SK-MEL-5 (cell line): ENCODE data around the gene KEL. TPM values are rescaled to one million over a fixed set of nuclear protein-coding genes. Genes with fewer than 3 reads are reported as not detected.

ENCODE experiments used
- DNase-seq: peaks from one replicate; pipeline ENCODE4 v3.0.0-alpha.2; 2016; ENCODE audit warnings: low read depth, low spot score
- in situ Hi-C: cut with HindIII; loops from 2 replicates; pipeline ENCODE4 v1.10.0; 2016; ENCODE audit warnings: low sequenced_read_pairs, high pct_unique_total_duplicates, low pct_unique_long_range_greater_than_20kb
- total RNA-seq: library from RNA; depleted of rRNA; stranded (reverse); fragments of >200 nt; shearing (Covaris generic); gene quantifications from 2 replicates; pipeline ENCODE4 v1.2.3, GENCODE V29; 2014

KEL gene
- total RNA-seq, 1 experiment from 2014 or later = not detected

DNA sequence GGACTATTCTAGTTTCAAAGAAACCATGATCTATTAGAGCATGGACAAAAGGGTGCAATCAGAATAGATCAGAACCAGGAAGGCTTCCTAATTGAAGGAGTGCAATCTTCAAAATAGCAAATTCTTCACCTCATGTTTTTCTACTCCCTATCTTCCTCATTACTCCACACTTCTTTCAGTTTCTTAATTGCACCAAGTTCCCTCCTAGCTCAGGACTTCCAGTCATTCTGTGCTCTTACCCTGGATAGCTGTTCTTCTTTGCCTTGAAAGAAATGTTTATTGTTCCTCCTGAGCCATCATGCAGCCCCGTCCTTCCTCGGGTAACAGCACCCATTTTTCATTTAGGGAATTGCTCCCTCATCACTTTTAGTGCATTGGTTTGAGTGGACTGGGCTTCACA lies 51.7 kb downstream of the KEL start:
- in situ Hi-C loops = no loop called here
- no peak for DNase-seq

DNA sequence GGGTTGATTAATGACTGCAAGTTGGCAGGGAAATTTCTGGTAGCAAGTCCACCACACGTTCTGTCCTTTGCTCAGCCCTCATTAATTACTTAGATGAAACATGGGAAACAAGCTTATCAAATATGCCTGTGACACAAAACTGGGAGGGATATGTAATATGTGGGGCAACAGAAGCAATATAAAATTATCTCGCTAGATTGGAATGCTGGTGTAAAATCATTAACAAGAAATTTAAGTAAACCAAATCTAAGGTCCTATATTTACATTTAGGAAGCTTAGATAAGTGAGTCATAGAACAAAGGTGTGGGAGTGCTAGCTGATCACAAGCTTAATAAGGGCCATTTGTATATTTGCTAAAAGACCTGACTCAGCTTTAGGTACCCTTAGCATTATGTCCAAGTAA lies 52.1 kb downstream of the KEL start:
- in situ Hi-C loops = no loop called here
- no peak for DNase-seq

DNA sequence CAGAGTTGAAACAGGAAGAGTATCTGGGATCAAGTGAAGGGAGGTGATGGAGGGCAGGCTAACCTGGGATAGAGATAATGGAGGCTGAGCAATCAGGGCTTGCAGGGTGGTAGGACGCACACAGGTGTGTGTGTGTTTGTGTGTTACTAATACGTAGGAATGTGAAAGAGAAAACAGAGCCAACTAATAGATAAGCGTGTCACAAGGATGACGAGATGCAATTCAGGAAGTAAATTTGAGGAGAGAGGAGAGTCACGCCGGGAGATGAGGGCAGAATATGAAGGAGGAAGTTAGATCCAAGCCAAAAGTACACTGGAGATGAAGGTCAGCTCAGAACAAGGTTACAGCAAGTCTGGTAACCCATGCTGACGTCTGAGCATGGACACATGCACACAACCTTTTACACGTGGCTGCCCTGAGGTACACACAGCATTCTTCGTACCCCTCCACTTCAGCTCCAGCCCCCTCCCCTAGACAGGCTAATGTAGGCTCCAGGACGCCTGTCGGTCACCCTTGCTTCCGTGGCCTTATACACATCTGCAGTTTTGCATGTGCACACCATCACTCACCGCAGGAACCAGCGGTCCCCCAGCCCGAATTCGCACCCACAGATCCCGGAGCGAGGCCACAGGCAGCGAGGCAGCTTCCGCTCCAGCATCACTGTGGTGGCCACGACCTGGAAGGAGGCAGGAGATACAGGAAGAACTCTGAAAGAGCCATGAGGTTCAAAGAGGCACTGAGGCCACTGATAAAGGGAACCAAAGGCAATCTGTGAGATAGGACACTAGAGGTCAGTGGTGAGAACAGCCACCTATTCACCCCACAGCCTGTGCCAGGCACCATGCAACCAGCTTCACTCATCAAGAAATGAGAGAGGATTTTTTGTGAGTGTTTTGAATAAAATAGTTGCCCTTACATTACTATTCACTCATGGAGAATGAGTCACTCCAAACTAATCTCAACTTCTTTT lies 53.0 kb downstream of the KEL start:
- DNase-seq = peak; percentile 67
- in situ Hi-C loops = no loop called here

DNA sequence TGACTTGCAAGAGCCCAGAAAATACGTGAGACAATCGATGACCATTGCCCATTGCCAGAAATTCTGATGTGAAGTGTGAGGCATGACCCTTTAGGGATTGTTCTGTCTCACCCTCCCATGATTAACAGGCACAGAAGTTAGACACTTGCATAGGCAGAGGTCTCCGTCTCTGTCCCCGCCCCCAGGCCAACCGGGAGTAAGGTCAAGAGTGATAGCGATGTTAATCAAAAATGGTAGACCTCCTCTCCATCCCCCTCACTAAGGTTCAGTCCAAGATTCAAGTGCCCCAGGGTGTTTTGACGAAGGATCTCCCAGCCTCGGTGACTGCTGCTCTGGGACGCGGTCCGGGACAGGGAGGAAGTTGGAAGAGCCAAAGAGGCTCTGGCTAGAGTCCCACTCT lies 53.9 kb downstream of the KEL start:
- in situ Hi-C loops = no loop called here

DNA sequence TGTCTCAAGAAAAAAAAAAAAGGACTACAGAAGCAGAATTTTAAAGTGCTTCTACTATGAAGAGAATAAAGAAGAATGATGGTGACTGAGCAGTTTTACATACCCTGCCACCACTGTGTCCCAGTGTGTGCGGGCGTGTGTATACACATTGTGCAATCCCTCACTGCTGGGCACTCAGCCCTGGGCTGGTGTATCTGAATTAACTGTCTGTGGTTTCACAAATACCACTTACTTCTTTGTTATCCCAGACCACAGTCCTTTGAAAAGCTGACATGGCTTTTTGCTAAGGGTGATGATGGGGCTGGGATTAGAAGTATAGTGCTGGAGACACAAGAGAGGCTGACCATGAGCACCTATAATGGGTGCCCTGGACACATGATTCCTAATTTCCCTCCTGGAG lies 55.5 kb downstream of the KEL start:
- in situ Hi-C loops = no loop called here
- DNase-seq = no peak

More for the DNA sequence above, 53.9 kb downstream of the KEL start:
- no peak for DNase-seq

DNA sequence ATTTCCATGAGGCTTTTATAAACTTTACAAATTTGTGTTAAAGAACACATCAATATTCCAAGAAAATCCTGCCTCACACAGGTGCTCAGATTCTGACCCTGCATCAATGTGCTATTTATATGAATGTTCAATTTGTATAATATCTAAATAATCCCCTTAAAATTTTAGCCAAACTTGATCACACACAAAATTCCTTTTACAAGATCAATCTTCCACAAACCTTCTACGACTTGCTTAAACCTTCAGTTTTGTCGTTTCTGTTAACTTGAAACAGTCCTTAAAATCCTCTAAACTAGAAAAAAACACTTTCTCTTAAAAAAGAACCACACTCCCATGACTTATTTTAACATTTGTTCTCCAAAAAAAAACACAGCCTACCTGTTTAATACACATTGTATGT lies 56.4 kb downstream of the KEL start:
- in situ Hi-C loops = no loop called here
- DNase-seq = no peak

DNA sequence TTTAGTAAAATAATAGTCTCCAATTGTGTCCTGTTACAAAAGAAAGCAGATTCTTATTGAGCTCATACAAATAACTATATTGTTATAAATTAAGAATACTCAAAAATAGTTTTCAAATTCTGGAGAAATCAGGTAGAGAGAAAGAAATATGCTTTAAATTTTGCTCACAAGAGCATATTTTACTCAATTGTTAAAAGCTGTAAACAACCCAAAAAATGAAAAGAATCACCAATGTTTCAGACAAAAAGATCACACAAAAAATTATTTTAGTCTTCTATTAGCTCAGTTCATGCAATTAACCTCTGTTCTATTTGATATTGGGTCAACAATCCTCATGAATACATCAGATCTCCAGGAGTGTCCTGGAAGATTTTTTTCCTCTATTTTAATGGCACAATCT lies 58.0 kb downstream of the KEL start:
- in situ Hi-C loops = no loop called here
- DNase-seq = no peak

DNA sequence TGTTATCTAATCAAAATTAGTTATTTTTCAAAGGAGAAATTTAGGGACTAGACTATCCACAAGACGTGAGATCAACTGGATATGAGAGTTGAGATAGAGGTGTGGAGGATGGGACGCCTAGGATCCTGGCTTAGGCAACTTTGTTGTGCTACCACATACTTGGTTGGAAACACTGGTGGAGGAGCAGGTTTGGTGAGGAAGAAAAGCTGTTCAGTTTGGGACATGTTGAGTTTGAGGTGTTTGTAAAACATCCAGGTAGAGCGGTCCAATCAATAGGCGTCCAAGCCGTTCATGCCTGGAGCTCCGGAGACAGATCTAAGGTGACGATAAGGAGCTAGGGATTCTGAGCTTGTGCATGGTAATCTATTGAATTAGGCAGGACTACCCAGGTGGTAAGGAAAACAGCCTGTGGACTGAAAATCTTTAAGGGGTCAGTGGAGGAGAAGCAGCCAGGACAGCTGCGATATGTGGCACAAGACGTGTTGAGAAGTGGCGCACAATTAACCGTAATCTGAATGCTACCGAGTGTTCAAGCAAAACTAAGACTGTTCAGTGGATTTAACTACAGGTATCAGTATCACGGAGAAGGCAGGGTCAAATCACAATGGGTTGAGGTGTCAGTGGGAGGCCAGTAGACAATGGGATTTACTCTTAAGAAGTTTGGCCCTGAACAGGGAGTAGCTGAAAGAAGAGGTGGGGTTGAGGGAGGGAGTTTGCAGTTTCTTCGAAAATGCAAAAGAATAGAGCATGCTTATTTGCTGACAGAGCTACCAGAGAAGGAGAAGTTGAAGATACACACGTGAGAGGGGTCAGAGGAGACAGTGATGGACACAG lies 60.5 kb downstream of the KEL start:
- in situ Hi-C loops = no loop called here

DNA sequence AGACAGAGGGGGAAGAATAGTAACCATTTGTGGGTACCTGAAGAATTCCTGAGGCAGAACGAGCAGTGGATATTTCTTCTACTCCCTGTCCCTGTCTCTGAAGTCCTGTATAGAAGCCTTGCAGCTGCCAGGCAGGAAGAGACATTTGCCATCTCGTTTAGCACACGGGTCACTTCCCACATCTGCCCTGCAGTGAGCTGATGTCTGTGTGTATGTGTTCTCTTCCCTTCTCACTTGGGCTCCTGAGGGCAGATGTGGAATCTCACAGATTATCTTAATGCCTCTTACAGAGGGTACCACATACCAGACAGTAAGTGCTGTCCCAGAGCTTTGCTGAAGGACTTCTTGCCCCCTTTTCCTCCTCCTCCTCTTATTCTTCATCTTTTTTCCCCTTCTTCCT lies 62.5 kb downstream of the KEL start:
- no peak for DNase-seq
- in situ Hi-C loops = no loop called here

More for the DNA sequence above, 60.5 kb downstream of the KEL start:
- DNase-seq = no peak

DNA sequence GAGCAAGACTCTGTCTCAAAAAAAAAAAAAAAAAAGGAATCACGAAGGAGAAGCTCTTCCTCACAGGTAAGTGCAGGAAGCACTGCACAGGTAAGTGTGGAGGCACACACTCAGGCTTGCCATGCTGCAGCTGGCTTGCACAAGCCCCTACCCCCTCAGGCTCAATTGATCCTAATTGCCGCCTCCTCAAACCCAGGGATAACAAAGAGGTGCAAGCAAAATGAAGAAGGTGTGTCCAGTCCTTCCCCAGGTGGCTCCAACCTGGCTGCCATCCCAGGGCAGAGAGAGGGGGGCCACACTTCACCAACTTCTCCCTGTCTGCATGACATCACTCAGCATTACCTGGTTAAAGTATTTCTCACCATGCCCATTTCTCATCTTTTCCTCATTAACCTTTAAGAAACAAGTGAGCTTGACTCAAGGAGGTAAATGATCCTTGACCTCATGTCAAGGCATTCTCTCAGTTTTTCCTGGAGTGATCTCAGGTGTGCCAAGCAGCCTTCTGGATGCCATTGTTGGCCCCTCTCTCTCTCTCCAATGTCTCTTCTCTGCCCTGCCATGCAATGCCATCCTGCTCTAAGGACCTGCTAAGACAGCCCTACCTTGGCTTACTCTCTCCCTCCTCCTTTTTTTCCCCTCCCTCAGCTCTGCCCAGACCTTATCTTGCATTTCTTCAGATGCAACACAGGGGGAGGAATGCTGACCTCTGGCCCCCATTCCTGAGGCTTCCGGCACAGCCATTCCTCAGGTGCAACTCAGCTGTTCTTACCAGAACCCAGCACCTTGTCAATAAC lies 63.6 kb downstream of the KEL start:
- DNase-seq = no peak
- in situ Hi-C loops = no loop called here

DNA sequence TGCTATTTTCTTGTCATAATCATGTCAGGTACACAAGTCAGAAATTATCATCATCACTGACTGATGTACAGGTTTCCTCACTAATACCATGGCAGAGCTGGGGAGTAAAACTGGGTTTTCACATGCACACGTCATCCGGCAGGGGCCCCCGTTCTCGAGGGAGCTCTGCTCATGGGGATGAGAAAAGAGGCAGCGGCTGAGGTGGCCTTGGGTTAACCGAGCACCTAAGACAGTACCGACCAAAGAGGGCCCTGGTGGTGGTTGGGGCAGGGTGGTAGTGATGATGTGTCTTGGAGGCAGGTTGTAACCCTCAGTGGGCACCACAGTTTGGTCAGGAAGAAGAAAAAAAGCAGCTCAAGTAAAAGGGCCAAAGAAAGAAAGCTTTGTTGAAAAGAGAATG lies 64.5 kb downstream of the KEL start:
- in situ Hi-C loops = no loop called here
- DNase-seq = no peak

DNA sequence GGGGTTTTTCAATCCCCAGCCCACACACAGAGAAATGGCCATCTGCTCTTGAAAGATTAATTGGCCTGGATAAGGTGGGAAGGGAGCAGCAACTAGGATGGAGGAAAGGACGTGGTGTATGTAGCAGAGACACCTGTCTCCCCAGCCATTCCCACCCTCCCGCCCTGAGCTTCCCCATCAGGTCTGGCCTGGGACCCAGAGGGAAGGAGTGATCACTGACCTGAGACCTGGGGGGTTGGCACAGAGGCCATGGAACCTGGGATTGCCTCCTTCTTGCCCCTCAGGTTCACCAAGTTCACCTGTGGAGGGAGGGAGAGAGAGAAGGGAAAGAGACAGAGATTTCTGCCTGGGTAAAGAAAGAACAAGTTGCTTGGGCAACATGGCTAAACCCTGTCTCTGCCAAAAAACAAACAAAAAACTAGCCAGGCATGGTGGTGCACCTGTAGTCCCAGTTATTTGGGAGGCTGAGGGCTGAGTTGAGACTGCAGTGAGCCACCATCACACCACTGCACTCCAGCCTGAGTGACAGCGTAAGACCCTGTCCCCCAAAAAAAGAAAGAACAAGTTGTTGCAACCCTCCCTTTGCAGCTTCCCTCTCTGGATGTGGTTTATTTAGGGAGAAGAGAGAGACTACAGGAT lies 65.3 kb downstream of the KEL start:
- no peak for DNase-seq
- in situ Hi-C loops = no loop called here

DNA sequence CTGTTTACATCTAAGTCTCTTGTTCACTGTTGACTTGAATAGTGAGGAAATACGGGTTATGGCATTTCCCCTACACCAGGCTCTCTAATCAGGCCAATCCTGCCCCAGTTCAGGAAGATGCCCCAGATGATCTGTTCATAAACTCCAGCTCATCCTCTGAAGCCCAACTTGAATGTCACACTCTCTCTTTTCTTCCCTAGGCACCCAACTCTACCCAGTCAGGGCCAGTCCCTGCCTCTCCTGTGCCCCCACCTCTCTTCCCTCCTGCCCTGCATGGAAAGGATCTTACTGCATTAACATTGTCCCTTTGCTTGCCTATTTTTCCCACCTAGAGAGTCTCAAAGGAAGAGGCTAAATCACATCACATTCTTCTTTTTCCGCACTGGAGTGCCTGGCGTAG lies 66.0 kb downstream of the KEL start:
- no peak for DNase-seq
- in situ Hi-C loops = no loop called here

DNA sequence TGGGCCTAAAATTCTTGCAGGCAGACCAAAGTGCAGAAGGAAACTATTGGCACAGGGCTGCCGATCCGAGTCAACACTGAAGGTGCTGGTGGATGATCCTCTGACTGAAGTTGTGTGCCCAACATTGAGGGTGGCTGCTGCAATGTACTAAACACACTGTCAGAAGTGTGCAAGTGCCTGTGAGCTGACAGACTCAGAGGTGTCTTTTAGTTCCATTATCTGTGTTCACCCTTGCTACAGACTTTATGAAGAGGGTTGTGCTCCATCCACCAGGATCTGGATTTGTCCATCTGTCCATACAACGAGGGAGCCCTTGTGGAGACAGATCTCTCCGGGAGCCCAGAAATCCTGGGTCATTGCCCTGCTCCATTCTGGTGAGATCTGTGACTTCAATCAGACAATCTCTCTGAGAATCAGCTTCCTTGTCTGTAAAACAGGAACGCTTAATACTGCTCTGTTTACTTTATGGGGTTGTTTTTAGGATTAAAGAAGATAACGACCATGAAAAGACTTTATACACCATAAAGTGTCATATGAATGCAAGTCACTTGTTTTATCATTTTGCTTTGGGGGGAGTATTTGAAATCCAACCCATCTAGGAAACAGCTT lies 67.1 kb downstream of the KEL start:
- in situ Hi-C loops = no loop called here
- no peak for DNase-seq

DNA sequence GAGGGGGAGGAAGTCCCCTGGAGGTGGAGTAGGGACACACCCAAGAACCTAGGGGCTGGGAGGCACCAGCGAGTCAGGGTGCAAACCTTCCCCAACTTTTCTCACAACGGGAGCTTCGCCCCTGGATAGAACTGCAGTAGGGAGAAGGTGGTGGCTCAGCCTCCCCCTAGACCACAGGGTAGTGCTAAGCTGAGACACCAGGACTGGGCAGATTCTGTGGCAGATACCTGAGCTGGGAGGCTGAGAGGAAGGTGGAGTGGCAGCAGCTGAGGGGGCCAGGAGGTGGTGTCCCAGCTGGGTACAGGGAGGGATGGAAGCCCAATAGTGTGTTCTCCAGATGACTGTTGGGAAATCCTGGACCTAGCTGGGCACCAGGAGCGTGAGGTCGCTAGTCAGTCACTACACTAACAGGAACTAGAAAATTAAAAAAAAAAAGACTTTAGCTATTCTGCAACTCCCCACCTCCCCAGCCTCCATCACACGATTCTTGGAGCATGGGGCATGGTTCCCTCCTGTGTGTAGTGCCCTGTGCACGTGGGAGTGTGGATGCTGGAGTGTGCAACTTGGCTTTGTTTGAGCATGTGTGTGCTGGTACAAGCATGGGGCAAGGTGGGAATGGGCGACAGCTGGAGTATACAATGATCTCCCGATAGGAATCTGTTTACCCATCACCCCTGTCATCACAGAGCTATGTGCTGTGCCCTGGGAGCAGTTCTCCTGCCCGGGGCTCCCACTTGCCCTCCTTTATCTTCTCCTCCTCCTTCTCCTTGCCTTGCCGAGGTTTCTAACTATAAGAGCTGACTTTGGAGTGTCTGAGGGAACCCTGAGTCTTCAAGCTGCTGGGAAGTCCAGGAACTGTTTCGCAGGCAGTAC lies 67.8 kb downstream of the KEL start:
- in situ Hi-C loops = no loop called here
- DNase-seq = no peak

DNA sequence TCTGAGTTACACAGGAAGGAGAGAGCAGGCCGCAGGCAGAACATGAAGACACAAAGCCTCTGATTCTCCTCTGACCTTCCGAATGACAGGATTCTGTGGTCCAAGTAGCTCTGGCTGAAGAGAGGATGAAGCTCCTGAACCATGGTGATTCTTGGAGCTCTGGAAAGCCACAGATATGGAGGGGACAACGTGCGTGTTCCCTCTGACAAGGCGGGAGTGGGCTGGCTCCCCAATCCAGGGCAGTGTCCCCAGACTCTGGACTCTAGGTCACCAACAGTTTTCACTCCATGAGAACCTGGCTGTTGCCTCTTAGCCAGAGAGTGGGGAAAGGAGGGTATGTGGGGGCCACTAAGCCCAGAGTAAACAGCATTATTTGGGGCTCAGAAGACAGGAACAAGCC lies 69.2 kb downstream of the KEL start:
- peak; percentile 40 for DNase-seq
- in situ Hi-C loops = no loop called here
